Epithelial cell of esophagus (primary cell): ENCODE data around the gene POLD4.

Experiments
- DNase-seq: peaks from one replicate; pipeline ENCODE4 v3.0.0; 2010; ENCODE audit warnings: low read depth
- H3K4me3 ChIP-seq: 2 replicates; pipeline ENCODE4 v1.5.1; 2011; ENCODE audit warnings: mild to moderate bottlenecking, low read length, control low read depth
- CTCF ChIP-seq: IDR thresholded peaks from 2 replicates; pipeline ENCODE4 v1.5.1; 2011; ENCODE audit warnings: low read depth, mild to moderate bottlenecking, low read length, control low read depth, inconsistent platforms; ENCODE audit not compliant: insufficient read depth; ENCODE audit errors: missing control alignments

Gene POLD4

GRCh38 chr11:67384851-67385366 is 31.6 kb upstream of the POLD4 start:
- DNase-seq = peak; percentile 74
- no peak for TF ChIP-seq CTCF
- no peak overlapping the region for H3K4me3 ChIP-seq

- peak; percentile 99 for TF ChIP-seq CTCF
- peak; percentile 79 for DNase-seq
- H3K4me3 ChIP-seq = no peak overlapping the region
Measured at GRCh38 chr11:67382276-67383136, 29.2 kb upstream of the POLD4 start.

- H3K4me3 ChIP-seq = no peak overlapping the region
- no peak for TF ChIP-seq CTCF
- DNase-seq = no peak
Measured at GRCh38 chr11:67381244-67381972, 28.1 kb upstream of the POLD4 start.

GRCh38 chr11:67379061-67380058 is 26.0 kb upstream of the POLD4 start:
- peak; percentile 74 for DNase-seq
- no peak overlapping the region for H3K4me3 ChIP-seq
- TF ChIP-seq CTCF = no peak

GRCh38 chr11:67378544-67378943 is 25.2 kb upstream of the POLD4 start:
- no peak for DNase-seq
- TF ChIP-seq CTCF = no peak
- no peak overlapping the region for H3K4me3 ChIP-seq

- H3K4me3 ChIP-seq = no peak overlapping the region
- no peak for TF ChIP-seq CTCF
- no peak for DNase-seq
Measured at GRCh38 chr11:67376873-67377808, 23.8 kb upstream of the POLD4 start.
